Right cardiac atrium (tissue), 5 donors: ENCODE data around the gene CACNA1I. TPM values are rescaled to one million over a fixed set of nuclear protein-coding genes. Genes with fewer than 3 reads are reported as not detected.

Experiments used
- ATAC-seq, 2 donors: fragments of 200-7000 bp; cut with Tn5 transposase; one replicate each; pipeline versions ENCODE4 v1.8.0 to v1.9.1; 2020; ENCODE audit warnings: moderate library complexity in 2 of 2, mild to moderate bottlenecking in 1 of 2
- DNase-seq, 3 donors: peaks; one replicate each; pipeline ENCODE4 v3.0.0-alpha.2; 2020
- H3K27ac ChIP-seq: one replicate; pipeline ENCODE4 v1.5.1; 2013; ENCODE audit warnings: mild to moderate bottlenecking, low read length, control low read depth, moderate library complexity
- H3K27me3 ChIP-seq: one replicate; pipeline ENCODE4 v1.6.1; 2013; ENCODE audit not compliant: control insufficient read depth, insufficient read depth
- H3K4me1 ChIP-seq: one replicate; pipeline ENCODE4 v1.6.1; 2013; ENCODE audit warnings: low read length; ENCODE audit not compliant: control insufficient read depth, insufficient read depth
- H3K4me3 ChIP-seq: one replicate; pipeline ENCODE4 v1.5.1; 2013; ENCODE audit warnings: low read length, control low read depth
- H3K9me3 ChIP-seq: one replicate; pipeline ENCODE4 v1.6.1; 2013; ENCODE audit warnings: low read length; ENCODE audit not compliant: control insufficient read depth
- WGBS: extraction: QIAGEN DNeasy Blood & Tissue Kit; methylation state at CpG from one replicate; pipeline ENCODE4 v1.1.7; 2013; 5-methylcytosine and 5-hydroxymethylcytosine counted together
- intact Hi-C, 4 donors: fragments of 100-400 bp; cut with DNase I; formaldehyde crosslinking; loops; one replicate each; pipeline versions ENCODE4 v1.11.0 to v1.14.0; 2022 to 2023
- polyA plus RNA-seq: library from polyadenylated mRNA; stranded (reverse); fragments of 200-250 nt; gene quantifications from one replicate; pipeline ENCODE4 v1.2.3, GENCODE V29; 2013
- total RNA-seq, 4 donors: library from RNA; stranded (reverse); fragmentation: NEBNext Ultra II Directional; extraction: Animal tissue kit (Norgen Biotek cat#: 25700); gene quantifications; one replicate each; pipeline ENCODE4 v1.2.1, GENCODE V29; 2021
- donor health status: healthy with polysubstance abuse.
- donor health status: DM: no; HTN: yes; CAD: no.
- donor health status: DM: no; HTN: no; CAD: no.
- donor health status: DM: no; HTN: yes; CAD: no; lungs with severe emphysema.
- donor health status: DM: yes; HTN: yes; CAD: no.

CACNA1I gene
- total and polyA plus RNA-seq, 5 donors = 0.06 to 0.07 TPM; not detected in 3

GRCh38 chr22:39664485-39665200, 94.1 kb downstream of the CACNA1I start:
- Histone ChIP-seq H3K4me3 (no peak overlapping the region), H3K9me3 (no peaks in the 10 kb centered on the region)
- 7% methylated on average over 44 of the region's 44 CpGs for WGBS

GRCh38 chr22:39665229-39665628, 94.7 kb downstream of the CACNA1I start:
- Histone ChIP-seq H3K4me3 (no peak overlapping the region), H3K9me3 (no peaks in the 10 kb centered on the region), H3K4me1 (no peaks in the 10 kb centered on the region), H3K27ac (no peak overlapping the region), H3K27me3 (no peaks in the 10 kb centered on the region)
- DNase-seq = no peak
- ATAC-seq = no peak
- intact Hi-C loops = no loop called here
- WGBS = 51% methylated on average over 8 of the region's 8 CpGs

More at GRCh38 chr22:39664485-39665200, 94.1 kb downstream of the CACNA1I start:
- H3K27me3 ChIP-seq = no peaks in the 10 kb centered on the region
- intact Hi-C loops = no loop called here
- ATAC-seq (peak in 1 of 2 donors; percentile 20), DNase-seq (no peak)
- no peak overlapping the region for H3K27ac ChIP-seq
- H3K4me1 ChIP-seq = no peaks in the 10 kb centered on the region

GRCh38 chr22:39665661-39666431, 95.3 kb downstream of the CACNA1I start:
- DNase-seq = no peak
- Histone ChIP-seq H3K4me1 (no peaks in the 10 kb centered on the region), H3K4me3 (no peak overlapping the region), H3K27me3 (no peaks in the 10 kb centered on the region), H3K9me3 (no peaks in the 10 kb centered on the region), H3K27ac (no peak overlapping the region)
- intact Hi-C loops = no loop called here
- 81% methylated on average over 16 of the region's 16 CpGs for WGBS
- no peak for ATAC-seq

- no peak for ATAC-seq
- peaks cover 2% of the 10 kb centered on the region for H3K9me3 ChIP-seq
- no peaks in the 10 kb centered on the region for H3K27me3 ChIP-seq
- DNase-seq = no peak
- H3K4me1 ChIP-seq = no peaks in the 10 kb centered on the region
- intact Hi-C loops = no loop called here
- no peak overlapping the region for H3K27ac ChIP-seq
- 73% methylated on average over 5 of the region's 5 CpGs for WGBS
- no peak overlapping the region for H3K4me3 ChIP-seq
Observed at GRCh38 chr22:39666495-39666894, 95.9 kb downstream of the CACNA1I start.

- DNase-seq = no peak
- no peak for ATAC-seq
- intact Hi-C loops = no loop called here
- Histone ChIP-seq H3K4me1 (no peaks in the 10 kb centered on the region), H3K27me3 (no peaks in the 10 kb centered on the region), H3K27ac (no peak overlapping the region), H3K4me3 (no peak overlapping the region), H3K9me3 (peaks cover 2% of the 10 kb centered on the region)
- WGBS = 51% methylated on average over 7 of the region's 7 CpGs
Observed at GRCh38 chr22:39666926-39667325, 96.4 kb downstream of the CACNA1I start.

- Histone ChIP-seq H3K4me1 (no peaks in the 10 kb centered on the region), H3K27ac (no peak overlapping the region), H3K27me3 (no peaks in the 10 kb centered on the region), H3K9me3 (peaks cover 9% of the 10 kb centered on the region), H3K4me3 (no peak overlapping the region)
- intact Hi-C loops = no loop called here
- DNase-seq (no peak), ATAC-seq (no peak)
- WGBS = 93% methylated on average over 2 of the region's 2 CpGs
Observed at GRCh38 chr22:39669432-39669831, 98.9 kb downstream of the CACNA1I start.

GRCh38 chr22:39671936-39672335, 101.4 kb downstream of the CACNA1I start:
- intact Hi-C loops = no loop called here
- no peaks in the 10 kb centered on the region for H3K4me1 ChIP-seq
- ATAC-seq (no peak), DNase-seq (no peak)
- no peaks in the 10 kb centered on the region for H3K27me3 ChIP-seq
- no peak overlapping the region for H3K27ac ChIP-seq
- H3K4me3 ChIP-seq = no peak overlapping the region
- 95% methylated on average over 3 of the region's 3 CpGs for WGBS
- peaks cover 9% of the 10 kb centered on the region for H3K9me3 ChIP-seq

GRCh38 chr22:39674536-39674935, 104.0 kb downstream of the CACNA1I start:
- Histone ChIP-seq H3K4me1 (no peaks in the 10 kb centered on the region), H3K4me3 (no peak overlapping the region), H3K27ac (no peak overlapping the region), H3K9me3 (peaks cover 9% of the 10 kb centered on the region), H3K27me3 (no peaks in the 10 kb centered on the region)
- ATAC-seq = no peak
- peak in 1 of 3 donors; percentile 2 for DNase-seq
- WGBS = 59% methylated on average over 7 of the region's 7 CpGs
- intact Hi-C loops = no loop called here

GRCh38 chr22:39675947-39676346, 105.4 kb downstream of the CACNA1I start:
- WGBS = 41% methylated on average over 10 of the region's 10 CpGs
- DNase-seq (peak in 1 of 3 donors; percentile 7), ATAC-seq (no peak)
- Histone ChIP-seq H3K9me3 (peaks cover 9% of the 10 kb centered on the region), H3K27me3 (no peaks in the 10 kb centered on the region), H3K4me1 (no peaks in the 10 kb centered on the region), H3K4me3 (no peak overlapping the region), H3K27ac (no peak overlapping the region)
- intact Hi-C loops = no loop called here

- peak in 1 of 3 donors; percentile 24 for DNase-seq
- 89% methylated on average over 12 of the region's 12 CpGs for WGBS
Observed at GRCh38 chr22:39677967-39678366, 107.4 kb downstream of the CACNA1I start.

GRCh38 chr22:39678862-39679490, 108.4 kb downstream of the CACNA1I start:
- Histone ChIP-seq H3K9me3 (no peaks in the 10 kb centered on the region), H3K4me1 (no peaks in the 10 kb centered on the region), H3K27ac (no peak overlapping the region), H3K4me3 (no peak overlapping the region), H3K27me3 (no peaks in the 10 kb centered on the region)
- DNase-seq (peak in 1 of 3 donors; percentile 26), ATAC-seq (no peak)
- 89% methylated on average over 47 of the region's 47 CpGs for WGBS
- intact Hi-C loops = no loop called here

More at GRCh38 chr22:39677967-39678366, 107.4 kb downstream of the CACNA1I start:
- no peaks in the 10 kb centered on the region for H3K4me1 ChIP-seq
- no peak overlapping the region for H3K4me3 ChIP-seq
- H3K27me3 ChIP-seq = no peaks in the 10 kb centered on the region
- no peak for ATAC-seq
- H3K9me3 ChIP-seq = no peaks in the 10 kb centered on the region
- intact Hi-C loops = no loop called here
- H3K27ac ChIP-seq = no peak overlapping the region
